IMR-90 (cell line): ENCODE data around the gene RABGGTA. TPM values are rescaled to one million over a fixed set of nuclear protein-coding genes. Genes with fewer than 3 reads are reported as not detected.

ENCODE experiments used
- ATAC-seq: fragments of 200-7000 bp; cut with Tn5 transposase; 2 replicates; pipeline ENCODE4 v1.9.1; 2020; ENCODE audit warnings: low read depth, mild to moderate bottlenecking, moderate library complexity
- BruUV-seq: library from RNA; stranded (reverse); fragments of 400-500 nt; replicated peaks from 2 replicates; lab custom pipeline; 2021; lab: Mats Ljungman, UMichigan
- CTCF ChIA-PET: fragments of 300-600 bp; formaldehyde crosslinking; extraction: SDS; loops from one replicate; lab custom pipeline; 2021; ENCODE audit warnings: antibody characterized with exemption; lab: Yijun Ruan, JAX
- POLR2A ChIA-PET: fragments of 300-600 bp; sonication (Branson Sonifier 250); formaldehyde crosslinking; loops from one replicate; lab custom pipeline; 2022; ENCODE audit warnings: antibody characterized with exemption; ENCODE audit not compliant: unreplicated experiment; lab: Charles Lee
- DNase-seq: peaks from one replicate; pipeline ENCODE4 v3.0.0; 2013
- H2AFZ ChIP-seq: replicated peaks from 2 replicates; pipeline ENCODE3; 2013; ENCODE audit warnings: low read length, mild to moderate bottlenecking; ENCODE audit not compliant: poor library complexity
- H2AK5ac ChIP-seq: 2 replicates; pipeline ENCODE4 v1.6.1; 2013; ENCODE audit warnings: low read depth, low read length, inconsistent platforms
- H2AK9ac ChIP-seq: replicated peaks from 2 replicates; pipeline ENCODE3; 2013; ENCODE audit warnings: mild to moderate bottlenecking, low read depth, low read length, moderate library complexity; ENCODE audit not compliant: poor library complexity
- H2BK120ac ChIP-seq: 2 replicates; pipeline ENCODE4 v1.6.1; 2013; ENCODE audit warnings: low read depth, low read length, inconsistent platforms
- H2BK15ac ChIP-seq: 3 replicates; pipeline ENCODE4 v1.6.1; 2013; ENCODE audit warnings: low read depth, low read length, inconsistent platforms
- H2BK20ac ChIP-seq: 2 replicates; pipeline ENCODE4 v1.6.1; 2013; ENCODE audit warnings: low read depth, mild to moderate bottlenecking, inconsistent platforms, low read length, moderate library complexity
- H2BK5ac ChIP-seq: 2 replicates; pipeline ENCODE4 v1.6.1; 2013; ENCODE audit warnings: mild to moderate bottlenecking, low read depth, low read length, inconsistent platforms; ENCODE audit not compliant: poor library complexity, severe bottlenecking
- H3K14ac ChIP-seq: replicated peaks from 2 replicates; pipeline ENCODE4 v1.6.1; 2013; ENCODE audit warnings: low read depth, low read length, inconsistent platforms
- H3K18ac ChIP-seq: 2 replicates; pipeline ENCODE4 v1.6.1; 2013; ENCODE audit warnings: low read depth, low read length, control low read depth
- H3K23ac ChIP-seq: 2 replicates; pipeline ENCODE4 v1.6.1; 2013; ENCODE audit warnings: low read depth, low read length, inconsistent platforms
- H3K27ac ChIP-seq: 2 replicates; pipeline ENCODE4 v1.5.1; 2013; ENCODE audit warnings: mild to moderate bottlenecking, control low read depth, low read length; ENCODE audit not compliant: insufficient read depth
- H3K27me3 ChIP-seq: 2 replicates; pipeline ENCODE4 v1.6.1; 2013; ENCODE audit warnings: low read length; ENCODE audit not compliant: control insufficient read depth, insufficient read depth
- H3K36me3 ChIP-seq: 2 replicates; pipeline ENCODE4 v1.6.1; 2013; ENCODE audit warnings: low read length, mixed read lengths; ENCODE audit not compliant: control insufficient read depth, insufficient read depth
- H3K4ac ChIP-seq: 2 replicates; pipeline ENCODE4 v1.6.1; 2013; ENCODE audit warnings: low read depth, low read length, inconsistent platforms
- H3K4me1 ChIP-seq: 2 replicates; pipeline ENCODE4 v1.6.1; 2013; ENCODE audit warnings: low read length, mixed read lengths; ENCODE audit not compliant: control insufficient read depth, insufficient read depth
- H3K4me2 ChIP-seq: 2 replicates; pipeline ENCODE4 v1.6.1; 2013; ENCODE audit warnings: low read depth, mild to moderate bottlenecking, control low read depth, low read length, moderate library complexity
- H3K4me3 ChIP-seq: 2 replicates; pipeline ENCODE4 v1.5.1; 2013; ENCODE audit warnings: low read depth, mild to moderate bottlenecking, control low read depth, low read length, moderate library complexity; ENCODE audit not compliant: insufficient read depth
- H3K56ac ChIP-seq: 2 replicates; pipeline ENCODE4 v1.6.1; 2013; ENCODE audit warnings: low read length, inconsistent platforms; ENCODE audit not compliant: insufficient read depth; ENCODE audit errors: extremely low read depth
- H3K79me1 ChIP-seq, 2 experiments: 2 replicates each; pipeline ENCODE4 v1.6.1; 2013; ENCODE audit warnings: low read length in 2 of 2, inconsistent platforms in 1 of 2, low read depth in 1 of 2
- H3K9ac ChIP-seq: 2 replicates; pipeline ENCODE4 v1.6.1; 2013; ENCODE audit warnings: low read depth, low read length, control low read depth
- H3K9me1 ChIP-seq: 2 replicates; pipeline ENCODE4 v1.6.1; 2013; ENCODE audit warnings: low read length, inconsistent platforms; ENCODE audit not compliant: insufficient read depth
- H3K9me3 ChIP-seq: 2 replicates; pipeline ENCODE4 v1.6.1; 2013; ENCODE audit warnings: low read length; ENCODE audit not compliant: control insufficient read depth, insufficient read depth
- H4K20me1 ChIP-seq: 2 replicates; pipeline ENCODE4 v1.6.1; 2013; ENCODE audit warnings: low read length, inconsistent platforms; ENCODE audit not compliant: insufficient read depth
- H4K5ac ChIP-seq: 2 replicates; pipeline ENCODE4 v1.6.1; 2013; ENCODE audit warnings: mild to moderate bottlenecking, low read depth, low read length, control low read depth
- H4K8ac ChIP-seq, 2 experiments: 2 replicates each; pipeline ENCODE4 v1.6.1; 2013; ENCODE audit warnings: low read depth in 2 of 2, low read length in 2 of 2, control low read depth in 1 of 2, inconsistent platforms in 1 of 2
- H4K91ac ChIP-seq: 2 replicates; pipeline ENCODE4 v1.6.1; 2013; ENCODE audit warnings: low read depth, low read length, inconsistent platforms; ENCODE audit not compliant: insufficient read depth
- BHLHE40 ChIP-seq: fragments of 150-350 bp; IDR thresholded peaks from 2 replicates; pipeline ENCODE4 v1.6.1; 2016; ENCODE audit warnings: mild to moderate bottlenecking, low read depth, low read length
- CEBPB ChIP-seq: IDR thresholded peaks from 2 replicates; pipeline ENCODE4 v1.6.1; 2012; ENCODE audit warnings: low read depth, low read length, improper control_type of control experiment
- CHD1 ChIP-seq: IDR thresholded peaks from 2 replicates; pipeline ENCODE4 v1.6.1; 2012; ENCODE audit warnings: low read depth, low read length, improper control_type of control experiment
- FOS ChIP-seq: fragments of 150-350 bp; IDR thresholded peaks from 2 replicates; pipeline ENCODE4 v1.6.1; 2016; ENCODE audit warnings: low read depth, low read length
- MAFK ChIP-seq: IDR thresholded peaks from 2 replicates; pipeline ENCODE4 v1.6.1; 2012; ENCODE audit warnings: low read depth, low read length, improper control_type of control experiment
- MXI1 ChIP-seq: IDR thresholded peaks from 2 replicates; pipeline ENCODE4 v1.6.1; 2012; ENCODE audit warnings: low read depth, mild to moderate bottlenecking, low read length, moderate library complexity, borderline replicate concordance
- NFE2L2 ChIP-seq: fragments of 150-350 bp; IDR thresholded peaks from 2 replicates; pipeline ENCODE4 v1.6.1; 2016; ENCODE audit warnings: low read depth, mild to moderate bottlenecking, low read length
- RAD21 ChIP-seq: IDR thresholded peaks from 2 replicates; pipeline ENCODE4 v1.6.1; 2012; ENCODE audit warnings: low read length, improper control_type of control experiment
- RFX5 ChIP-seq: IDR thresholded peaks from 2 replicates; pipeline ENCODE4 v1.8.0; 2012; ENCODE audit warnings: low read depth, mild to moderate bottlenecking, low read length, moderate library complexity
- SMC3 ChIP-seq: fragments of 150-350 bp; IDR thresholded peaks from 2 replicates; pipeline ENCODE4 v1.6.1; 2016; ENCODE audit warnings: low read depth, mild to moderate bottlenecking, antibody characterized with exemption, low read length, moderate library complexity
- WGBS, 2 experiments: methylation state at CpG; one replicate each; pipeline versions ENCODE4 v1.1.5 to v1.1.7; 2013; ENCODE audit warnings: missing lambda C conversion rate in 2 of 2; ENCODE audit not compliant: insufficient read length in 1 of 2; ENCODE audit errors: extremely low coverage in 2 of 2; 5-methylcytosine and 5-hydroxymethylcytosine counted together
- dilution Hi-C: fragments of 300-500 bp; cut with HindIII; formaldehyde crosslinking; loops from one replicate; pipeline ENCODE4 v1.14.3; 2018; ENCODE audit warnings: low sequenced_read_pairs; ENCODE audit not compliant: unreplicated experiment
- in situ Hi-C: fragments of 300-500 bp; cut with MboI; formaldehyde crosslinking; loops from 3 replicates; pipeline ENCODE4 v1.14.3; 2019; ENCODE audit warnings: low sequenced_read_pairs, inconsistent platforms, mixed read lengths
- intact Hi-C: fragments of 100-400 bp; cut with micrococcal nuclease; formaldehyde crosslinking; loops from 2 replicates; pipeline ENCODE4 v1.10.0; 2022
- polyA plus RNA-seq, 3 experiments: library from polyadenylated mRNA; depleted of rRNA; stranded (reverse); fragments of >200 nt; gene quantifications; 2 replicates each; pipeline ENCODE4 v1.2.3, GENCODE V29; 2012; ENCODE audit warnings: low replicate concordance in 1 of 3
- total RNA-seq: library from RNA; depleted of rRNA; stranded (reverse); fragments of >200 nt; gene quantifications from 2 replicates; pipeline ENCODE4 v1.2.3, GENCODE V29; 2012
- TF ChIP-seq, protein P1 (sequence below): fragments of 150-350 bp; IDR thresholded peaks from 2 replicates; pipeline ENCODE4 v1.6.1; 2017; ENCODE audit warnings: mild to moderate bottlenecking, antibody characterized with exemption, low read length, low read depth

Gene RABGGTA
- total and polyA plus RNA-seq, 2 of the 4 experiments (the other 2 are of a cell fraction) = 25.6 to 55.6 TPM

DNA sequence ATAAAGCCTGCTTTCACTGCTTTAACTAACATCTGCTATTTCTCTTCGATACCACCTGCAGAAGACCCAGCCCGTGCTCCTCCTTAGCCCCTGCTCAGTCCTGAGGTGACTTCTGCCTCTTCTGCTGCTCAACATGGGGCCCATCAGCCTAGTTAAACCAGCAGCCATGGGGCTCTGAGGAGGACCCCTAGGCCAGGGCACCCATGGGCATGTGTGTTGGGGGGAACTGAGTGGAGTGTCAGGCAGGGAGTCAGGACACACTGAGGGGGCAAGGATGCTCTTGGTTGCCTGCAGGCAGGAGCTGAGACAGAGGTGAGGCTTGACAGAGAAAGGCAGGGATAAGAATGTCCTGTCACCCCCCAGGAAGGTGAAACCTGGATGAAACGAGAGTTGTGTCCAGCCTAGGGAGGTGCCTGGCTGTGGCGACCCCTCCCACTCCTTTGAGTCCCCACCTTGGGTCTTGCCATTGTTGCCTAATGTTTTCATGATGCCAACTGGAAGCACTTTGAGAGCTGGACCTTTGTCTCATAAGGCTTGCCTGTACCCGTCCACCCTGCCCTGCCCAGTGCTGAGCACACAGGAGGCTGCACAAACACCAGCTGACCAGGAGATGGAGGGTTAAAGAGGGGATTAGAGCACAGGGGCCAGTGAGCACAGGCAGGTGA is 12.5 kb upstream of the RABGGTA start:
- in situ Hi-C loops (no loop called here), dilution Hi-C loops (no loop called here), intact Hi-C loops (no loop called here)
- no peak overlapping the region for H4K5ac ChIP-seq
- peaks cover 0 to 11% of the 10 kb centered on the region in 2 experiments; a peak in 3 of 4 replicates for H3K79me1 ChIP-seq
- no peak overlapping the region for H4K8ac ChIP-seq
- no peak overlapping the region for H3K9ac ChIP-seq
- DNase-seq (no peak), ATAC-seq (no peak)
- H3K4me1 ChIP-seq = no peaks in the 10 kb centered on the region; the same call in 1 of the 2 replicates
- no peak overlapping the region for H2BK15ac ChIP-seq
- H4K20me1 ChIP-seq = no peaks in the 10 kb centered on the region; the same call in 1 of the 2 replicates
- no peak overlapping the region for H2AFZ ChIP-seq
- WGBS, 2 experiments = no CpG with 5 or more reads among the region's 5 CpGs
- no peak overlapping the region for H3K27ac ChIP-seq
- no peak for TF ChIP-seq RAD21
- TF ChIP-seq FOS = no peak
- no peak for TF ChIP-seq CEBPB
- no peak for TF ChIP-seq MXI1
- TF ChIP-seq SMC3 = no peak
- TF ChIP-seq MAFK = no peak
- no peak for TF ChIP-seq RFX5
- TF ChIP-seq CHD1 = no peak
- TF ChIP-seq, protein P1, sequence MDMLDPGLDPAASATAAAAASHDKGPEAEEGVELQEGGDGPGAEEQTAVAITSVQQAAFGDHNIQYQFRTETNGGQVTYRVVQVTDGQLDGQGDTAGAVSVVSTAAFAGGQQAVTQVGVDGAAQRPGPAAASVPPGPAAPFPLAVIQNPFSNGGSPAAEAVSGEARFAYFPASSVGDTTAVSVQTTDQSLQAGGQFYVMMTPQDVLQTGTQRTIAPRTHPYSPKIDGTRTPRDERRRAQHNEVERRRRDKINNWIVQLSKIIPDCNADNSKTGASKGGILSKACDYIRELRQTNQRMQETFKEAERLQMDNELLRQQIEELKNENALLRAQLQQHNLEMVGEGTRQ = no peak
- no peak for TF ChIP-seq NFE2L2
- no peak for TF ChIP-seq BHLHE40
- H2BK120ac ChIP-seq = no peak overlapping the region
- BruUV-seq = no TSS peak
- H3K14ac ChIP-seq = no peak overlapping the region
- no peak overlapping the region for H2BK5ac ChIP-seq
- no peak overlapping the region for H2AK5ac ChIP-seq
- H3K9me3 ChIP-seq = no peaks in the 10 kb centered on the region
- no peaks in the 10 kb centered on the region; the same call in 1 of the 2 replicates for H3K9me1 ChIP-seq
- H3K36me3 ChIP-seq = no peaks in the 10 kb centered on the region
- ChIA-PET CTCF (interaction anchor here (0.6 kb wide), 1 partner anchor 266 kb away, joined by 3 read pairs; no protein-coding TSS in a partner anchor), POLR2A (interaction anchor here (0.6 kb wide), 1 partner anchor 77 kb away, joined by 3 read pairs; no protein-coding TSS in a partner anchor)
- H3K27me3 ChIP-seq = no peaks in the 10 kb centered on the region
- H3K23ac ChIP-seq = no peak overlapping the region
- no peak overlapping the region for H4K91ac ChIP-seq
- H3K4me2 ChIP-seq = no peak overlapping the region
- no peak overlapping the region for H2AK9ac ChIP-seq
- H2BK20ac ChIP-seq = no peak overlapping the region
- H3K56ac ChIP-seq = no peak overlapping the region
- H3K4me3 ChIP-seq = no peak overlapping the region
- no peak overlapping the region for H3K18ac ChIP-seq
- H3K4ac ChIP-seq = no peak overlapping the region
